HEK293T (cell line): ENCODE results near the gene LRMDA.

Source experiments
- BHLHE40 ChIP-seq: fragments of 450-650 bp; IDR thresholded peaks from 2 replicates; pipeline ENCODE4 v1.6.1; 2016; ENCODE audit warnings: mild to moderate bottlenecking, moderate library complexity, borderline replicate concordance
- FOXA1 ChIP-seq: fragments of 450-650 bp; IDR thresholded peaks from 2 replicates; pipeline ENCODE4 v1.6.1; 2016; ENCODE audit warnings: mild to moderate bottlenecking
- HDGF ChIP-seq: fragments of 450-650 bp; IDR thresholded peaks from 2 replicates; pipeline ENCODE4 v1.6.1; 2017; ENCODE audit warnings: antibody characterized with exemption, borderline replicate concordance
- SUZ12 ChIP-seq: fragments of 450-650 bp; IDR thresholded peaks from 2 replicates; pipeline ENCODE4 v1.6.1; 2016; ENCODE audit warnings: mild to moderate bottlenecking

GRCh38 chr10:75995720-75996119 is 564.3 kb downstream of the LRMDA start:
- TF ChIP-seq BHLHE40, result no peak
- no peak for TF ChIP-seq FOXA1
- no peak for TF ChIP-seq SUZ12
- no peak for TF ChIP-seq HDGF
